NCI-H2196 treated with DMSO at 0.1 percent for 48 hours (cell line): ENCODE measurements around the gene TET1.
"Not testable (repeated sequence)": the region's sequence is repeated elsewhere in the genome, so short reads cannot be mapped to it uniquely, and the experiment has no call there.

Experiments used
- DNase-seq: peaks from one replicate; lab custom pipeline; 2025; ENCODE audit not compliant: unreplicated experiment; lab: John Stamatoyannopoulos, UW

Gene TET1

GRCh38 chr10:68560186-68560942, at the start of gene TET1:
Gene TET1, plus strand, starts transcription at chr10:68560337. Its CDS starts 12,002 bp downstream, at chr10:68572339.
- no peak for DNase-seq

DNA sequence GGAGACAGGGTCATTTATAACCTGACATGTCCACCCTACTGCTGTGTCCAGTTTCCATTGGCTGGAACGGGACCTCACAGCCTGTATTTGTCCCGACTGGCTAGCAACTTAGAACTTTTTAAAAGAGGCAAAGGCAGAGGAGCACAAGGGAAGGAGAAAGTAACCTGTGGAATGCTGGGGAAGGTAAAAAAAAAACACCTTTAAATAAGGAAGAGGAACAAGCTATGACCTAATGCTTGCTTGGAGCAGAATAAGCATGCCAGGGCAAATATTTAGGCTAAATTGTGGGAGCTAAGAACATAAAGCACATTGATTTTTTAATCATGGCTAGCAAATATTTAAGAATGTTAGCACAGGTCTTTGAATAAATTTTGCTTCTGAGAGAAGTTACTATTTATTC, 43.9 kb upstream of the TET1 start:
- not testable (repeated sequence) for DNase-seq

GRCh38 chr10:68516766-68517165, 43.4 kb upstream of the TET1 start:
- no peak for DNase-seq

- no peak for DNase-seq
Observed at GRCh38 chr10:68517188-68517587, 42.9 kb upstream of the TET1 start.

DNA sequence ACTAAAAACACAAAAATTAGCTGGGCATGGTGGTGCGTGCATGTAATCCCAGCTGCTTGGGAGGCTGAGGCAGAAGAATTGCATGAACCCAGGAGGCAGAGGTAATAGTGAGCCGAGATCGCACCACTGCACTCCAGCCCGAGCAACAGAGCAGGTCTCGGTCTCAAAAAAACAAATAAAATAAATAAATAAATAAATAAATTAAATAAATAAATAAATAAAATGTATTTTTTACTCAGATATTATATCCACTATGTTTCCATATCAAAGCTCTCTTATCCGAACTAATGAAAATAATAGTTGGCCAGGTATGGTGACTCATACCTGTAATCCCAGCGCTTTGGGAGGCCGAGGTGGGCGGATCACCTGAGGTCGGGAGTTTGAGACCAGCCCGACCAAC, 41.5 kb upstream of the TET1 start:
- DNase-seq: not testable (repeated sequence)

- not testable (repeated sequence) for DNase-seq
Observed at GRCh38 chr10:68525490-68526038, 34.6 kb upstream of the TET1 start.

- DNase-seq: no peak
Observed at GRCh38 chr10:68526634-68527307, 33.4 kb upstream of the TET1 start.

GRCh38 chr10:68536973-68537372, 23.2 kb upstream of the TET1 start:
- no peak for DNase-seq

DNA sequence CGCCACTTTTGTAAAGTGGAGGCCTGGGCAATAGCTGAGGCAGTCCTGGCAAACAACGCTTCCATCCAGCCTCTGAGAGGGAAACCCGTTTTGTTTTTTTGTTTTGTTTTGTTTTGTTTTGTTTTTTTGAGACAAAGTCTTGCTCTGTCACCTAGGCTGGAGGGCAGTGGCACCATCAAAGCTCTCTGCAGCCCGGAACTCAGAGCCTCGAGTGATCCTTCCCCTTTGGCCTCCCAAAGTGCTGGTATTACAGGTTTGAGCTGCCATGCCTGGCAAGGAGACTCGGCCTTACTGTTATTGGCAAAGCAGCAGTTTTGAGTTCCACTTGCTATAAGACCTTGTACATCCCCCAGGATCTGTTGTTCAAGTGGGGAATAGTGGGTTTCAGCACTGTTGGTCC, 22.3 kb upstream of the TET1 start:
- DNase-seq: no peak

GRCh38 chr10:68543004-68543918, 16.9 kb upstream of the TET1 start:
- DNase-seq: no peak

GRCh38 chr10:68550747-68551411, 9.3 kb upstream of the TET1 start:
- DNase-seq: peak; percentile 15

DNA sequence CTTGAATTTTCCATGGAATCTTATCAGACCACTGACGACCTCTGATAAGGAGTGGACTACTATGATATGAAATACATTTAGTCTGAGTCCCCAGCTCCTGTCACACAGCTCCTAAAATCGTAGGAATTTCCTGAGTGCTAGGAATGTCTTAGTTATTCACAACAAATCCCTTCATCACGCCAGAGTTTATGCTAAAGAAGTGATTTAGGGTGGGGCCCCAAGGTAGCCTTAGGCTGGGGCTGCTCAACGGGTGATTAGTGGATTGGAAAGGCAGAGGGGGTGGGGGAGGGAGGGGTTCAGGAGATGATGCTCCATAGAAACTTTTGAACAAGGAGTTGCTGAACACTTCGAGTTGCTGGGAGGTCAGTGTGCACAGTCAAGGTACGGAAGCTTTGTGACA, 7.0 kb upstream of the TET1 start:
- DNase-seq: no peak

- DNase-seq: no peak
Observed at GRCh38 chr10:68553599-68553998, 6.5 kb upstream of the TET1 start.

- DNase-seq: no peak
Observed at GRCh38 chr10:68558478-68558877, 1.7 kb upstream of the TET1 start.

DNA sequence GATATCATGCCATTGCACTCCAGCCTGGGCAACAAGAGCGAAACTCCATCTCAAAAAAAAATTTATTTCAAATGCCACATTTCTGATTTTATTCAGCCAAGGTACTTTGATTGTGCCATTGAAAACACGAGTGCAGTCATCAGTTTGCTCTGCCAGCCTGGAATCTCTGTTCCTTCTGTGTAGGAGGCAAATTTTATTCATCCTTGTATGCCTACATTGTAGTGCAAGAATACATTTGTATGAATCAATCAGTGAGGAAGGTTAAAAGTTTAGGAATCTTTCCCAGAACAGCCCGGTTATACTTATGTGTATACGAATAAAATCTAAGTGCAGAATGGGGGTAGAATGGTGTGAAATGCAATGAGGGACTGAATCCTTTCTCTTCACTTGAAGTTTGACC, 886 bp upstream of the TET1 start:
- no peak for DNase-seq

DNA sequence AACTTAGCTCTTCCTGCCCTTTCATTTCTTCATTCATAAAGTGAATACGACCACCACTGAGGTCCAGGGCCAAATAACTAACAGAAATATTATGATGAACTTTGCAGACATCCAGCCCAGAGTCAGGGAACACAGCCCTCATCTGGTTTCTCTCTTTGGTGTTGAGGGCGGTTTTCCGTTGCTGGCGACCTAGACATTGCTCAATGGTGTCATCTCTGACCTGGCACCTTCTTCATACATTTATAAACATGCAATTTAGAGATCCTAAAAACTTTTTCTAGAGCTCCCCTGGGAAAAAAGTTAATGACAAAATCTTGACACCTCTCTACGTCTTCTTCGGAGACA, 324 bp upstream of the TET1 start:
- DNase-seq: no peak

DNA sequence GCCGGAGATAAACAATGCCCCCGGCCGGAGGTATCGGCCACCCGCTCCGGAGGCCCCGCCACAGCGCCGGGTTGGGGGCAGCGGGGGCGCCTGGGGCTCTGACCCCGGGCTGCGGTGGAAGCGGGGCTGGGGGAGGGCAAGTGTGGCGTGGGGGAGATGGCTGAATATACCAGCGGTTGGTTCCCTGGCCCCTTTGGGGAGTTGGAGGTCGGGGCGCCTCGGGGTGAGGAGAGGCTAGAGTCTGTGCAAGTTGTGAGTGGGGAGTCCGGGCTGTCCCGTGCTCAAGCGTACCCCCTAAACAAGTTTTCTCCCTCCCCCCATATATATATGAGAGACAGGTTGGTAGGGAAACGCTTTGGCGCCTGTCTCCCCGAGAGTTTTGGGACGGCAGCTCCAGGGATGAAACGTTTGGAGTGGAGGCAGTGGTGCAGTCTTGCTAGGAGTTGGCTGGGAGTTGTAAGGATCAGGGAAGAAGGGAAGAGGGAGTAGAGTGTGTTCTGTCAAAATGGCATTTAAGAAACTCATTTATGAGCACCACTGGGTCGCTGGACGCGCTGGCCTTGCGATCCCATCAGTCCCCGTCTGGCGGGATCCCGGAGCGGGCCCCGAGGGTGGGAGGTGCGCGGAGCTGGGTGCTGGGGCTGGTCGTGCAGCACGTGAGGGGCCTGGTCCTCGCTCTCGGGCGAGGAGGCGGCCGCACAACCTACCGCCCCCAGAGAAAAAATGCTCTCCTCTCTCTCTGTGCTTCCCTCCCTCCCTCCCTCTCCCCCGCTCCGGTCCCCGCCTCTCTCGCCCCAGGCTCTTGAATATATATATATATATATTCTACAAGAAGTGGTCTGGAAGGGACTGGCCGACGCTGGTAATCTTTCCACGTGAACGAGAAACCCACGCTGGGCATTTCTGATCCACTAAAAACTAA, 1.1 kb downstream of the TET1 start:
- no peak for DNase-seq

DNA sequence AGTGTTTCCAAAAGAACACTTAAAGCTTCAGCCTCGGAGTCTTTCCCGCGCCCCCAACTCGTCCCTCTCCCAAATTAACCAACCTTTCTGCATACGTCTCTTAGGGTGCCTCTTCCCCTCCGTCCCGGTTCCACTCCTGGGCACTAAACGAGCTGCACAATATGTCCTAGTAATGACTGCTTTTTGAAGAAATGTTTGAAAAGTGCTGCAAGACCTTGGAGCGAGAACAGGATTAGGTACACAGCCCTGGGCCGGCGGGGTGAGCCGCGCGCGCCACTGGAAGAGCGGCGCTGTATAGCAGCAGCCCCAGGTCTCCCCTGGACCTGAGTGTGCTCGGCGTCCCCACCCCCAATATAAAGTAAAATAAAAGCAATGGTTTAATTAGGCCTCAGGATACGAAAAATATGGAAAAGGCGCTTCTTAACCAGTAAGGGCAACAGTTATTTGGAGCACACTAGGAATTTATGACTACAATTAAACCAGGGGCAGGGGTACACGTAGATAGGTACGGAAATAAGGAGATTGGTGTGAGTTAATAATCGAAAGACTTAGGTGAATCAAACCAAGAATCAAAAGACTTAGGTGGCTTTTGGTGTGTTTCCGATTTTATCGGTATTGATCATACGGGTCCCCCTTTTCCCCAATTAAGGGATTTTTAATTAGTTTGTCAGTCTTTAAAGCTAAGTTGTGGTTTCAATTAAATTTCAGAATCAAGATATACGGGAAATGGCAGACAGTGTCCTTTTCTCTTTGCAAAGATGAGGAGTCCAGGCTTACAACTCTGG, 1.9 kb downstream of the TET1 start:
- DNase-seq: no peak
